LNCaP clone FGC (cell line): ENCODE results near the gene CYB561D1.

Source experiments
- DNase-seq: peaks from one replicate; pipeline ENCODE4 v3.0.0-alpha.2; 2011; ENCODE audit warnings: low read depth
- H3K4me3 ChIP-seq: 2 replicates; pipeline ENCODE4 v1.5.1; 2011; ENCODE audit warnings: mild to moderate bottlenecking, low read depth, low read length, control low read depth
- CTCF ChIP-seq: IDR thresholded peaks from 2 replicates; pipeline ENCODE4 v1.5.1; 2012; ENCODE audit warnings: mild to moderate bottlenecking; ENCODE audit not compliant: control insufficient read depth, insufficient read depth; ENCODE audit errors: extremely low read depth

Gene CYB561D1

GRCh38 chr1:109529881-109530456 is 36.1 kb downstream of the CYB561D1 start:
- DNase-seq: no peak
- no peak overlapping the region for H3K4me3 ChIP-seq
- no peak for TF ChIP-seq CTCF

- no peak for DNase-seq
- TF ChIP-seq CTCF: no peak
- no peak overlapping the region for H3K4me3 ChIP-seq
Measured at GRCh38 chr1:109530457-109531087, 36.7 kb downstream of the CYB561D1 start.

GRCh38 chr1:109531380-109531779 is 37.5 kb downstream of the CYB561D1 start:
- no peak for TF ChIP-seq CTCF
- DNase-seq: no peak
- no peak overlapping the region for H3K4me3 ChIP-seq

DNA sequence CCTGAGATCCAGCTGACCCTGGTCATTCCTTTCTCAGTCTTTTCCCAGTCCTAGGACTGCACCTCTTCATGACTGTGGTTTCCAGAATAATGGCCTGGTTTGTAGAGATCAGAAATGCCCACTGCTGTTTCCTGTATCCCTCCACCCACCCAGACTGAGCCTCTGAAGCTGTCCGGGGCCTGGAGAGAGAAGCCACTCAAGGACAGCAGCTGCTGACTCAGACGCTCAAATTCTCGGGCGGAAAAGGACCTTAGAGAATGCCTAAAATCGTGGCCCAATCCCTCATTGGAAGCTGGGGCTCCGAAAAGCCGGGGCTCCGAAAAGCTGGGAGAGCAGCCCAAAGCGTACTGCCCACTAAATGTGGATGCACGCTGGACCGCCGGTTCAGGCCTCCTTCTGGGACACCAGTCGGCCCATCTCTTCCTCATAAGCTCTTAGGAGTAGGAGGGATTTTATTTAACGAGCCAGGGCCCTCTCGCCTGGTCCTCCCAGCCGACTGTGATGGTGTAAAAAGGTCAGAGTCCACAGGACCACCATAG is 38.0 kb downstream of the CYB561D1 start:
- H3K4me3 ChIP-seq: no peak overlapping the region
- DNase-seq: no peak
- no peak for TF ChIP-seq CTCF

DNA sequence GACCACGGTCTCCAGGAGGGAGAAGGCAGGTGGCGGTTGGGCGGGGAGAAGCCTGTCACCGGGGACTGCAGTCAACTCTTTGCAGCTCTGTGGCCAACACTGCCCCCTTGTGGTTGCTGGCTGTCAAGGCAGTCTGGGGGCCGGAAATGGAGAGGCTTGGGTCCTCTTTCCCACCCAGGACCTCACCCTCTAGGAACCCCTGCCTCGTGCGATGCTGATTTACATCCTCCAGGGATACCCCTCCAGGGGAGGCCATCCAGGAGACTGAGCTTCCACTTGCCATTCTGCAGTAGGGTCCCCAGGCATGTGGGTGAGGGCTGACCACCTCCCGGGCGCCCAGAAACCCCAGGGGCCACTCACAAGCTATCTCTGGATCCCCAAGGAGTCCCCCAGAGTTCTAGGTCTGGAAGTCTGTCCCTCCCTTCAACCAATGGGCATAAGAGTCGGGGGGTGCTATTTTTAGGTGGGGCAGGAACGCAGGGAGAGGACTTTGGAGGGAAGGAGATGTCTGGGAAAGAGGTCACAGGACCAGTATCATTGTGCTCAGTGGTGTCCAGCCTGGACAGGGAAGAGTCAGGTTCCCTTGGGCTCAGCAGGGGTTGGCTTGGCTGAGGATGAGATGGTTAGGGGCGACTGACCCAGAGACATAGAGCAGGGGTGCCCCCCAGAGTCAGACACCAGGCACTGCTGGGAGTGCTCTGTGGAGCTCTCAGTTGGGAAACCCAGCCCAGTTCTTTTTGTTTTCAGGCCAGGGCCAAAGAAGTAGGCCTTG is 38.7 kb downstream of the CYB561D1 start:
- no peak overlapping the region for H3K4me3 ChIP-seq
- TF ChIP-seq CTCF: peak; percentile 99
- DNase-seq: no peak

DNA sequence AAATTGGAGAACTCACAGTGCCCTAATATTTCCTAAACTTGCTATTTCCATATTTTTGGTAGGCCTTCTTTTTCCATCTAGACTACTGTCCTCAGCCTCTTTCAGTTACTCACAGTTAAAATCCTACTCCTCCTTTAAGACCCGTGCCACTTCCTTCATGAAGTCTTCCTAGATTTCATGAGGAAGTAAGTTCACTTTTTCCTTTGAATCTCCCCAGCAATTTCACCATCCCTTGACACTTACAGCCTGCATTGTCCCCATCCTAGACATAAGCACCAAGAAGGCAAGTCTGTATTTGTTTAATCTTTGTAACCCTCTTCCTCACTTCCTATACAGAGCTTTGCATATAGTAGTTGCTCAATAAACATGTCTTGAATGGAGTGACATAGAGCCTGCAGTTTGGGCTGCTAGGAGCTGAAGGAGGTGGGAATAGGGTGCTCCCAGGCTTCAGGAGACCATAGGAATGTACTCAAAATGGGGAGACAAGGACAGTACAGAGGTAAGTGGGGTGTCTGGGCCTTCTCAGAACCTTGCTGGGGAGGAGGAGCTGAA is 40.5 kb downstream of the CYB561D1 start:
- no peak for TF ChIP-seq CTCF
- no peak overlapping the region for H3K4me3 ChIP-seq
- no peak for DNase-seq
